ENCODE measurements around the gene MAPT. TPM values are rescaled to one million over a fixed set of nuclear protein-coding genes. Genes with fewer than 3 reads are reported as not detected.

The MAPT gene
- total RNA-seq, 1 experiment from 2014 or later = 3.6 TPM

DNA sequence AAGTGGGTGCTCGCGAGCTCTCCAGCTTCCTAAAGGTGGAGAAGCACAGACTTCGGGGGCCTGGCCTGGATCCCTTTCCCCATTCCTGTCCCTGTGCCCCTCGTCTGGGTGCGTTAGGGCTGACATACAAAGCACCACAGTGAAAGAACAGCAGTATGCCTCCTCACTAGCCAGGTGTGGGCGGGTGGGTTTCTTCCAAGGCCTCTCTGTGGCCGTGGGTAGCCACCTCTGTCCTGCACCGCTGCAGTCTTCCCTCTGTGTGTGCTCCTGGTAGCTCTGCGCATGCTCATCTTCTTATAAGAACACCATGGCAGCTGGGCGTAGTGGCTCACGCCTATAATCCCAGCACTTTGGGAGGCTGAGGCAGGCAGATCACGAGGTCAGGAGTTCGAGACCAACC is 102.8 kb downstream of the MAPT start:
- H3K9me2 ChIP-seq (replicated peaks; ENCODE audit: low read length) = no peaks in the 10 kb centered on the region
- H3K4me3 ChIP-seq (ENCODE audit: low read length) = no peak overlapping the region
- no peaks in the 10 kb centered on the region for H3K4me1 ChIP-seq (ENCODE audit: insufficient read depth, low read length)
- no peak overlapping the region for H3K9ac ChIP-seq (ENCODE audit: low read length)
- intact Hi-C loops (cut with micrococcal nuclease) = no loop called here
- H3K79me2 ChIP-seq (ENCODE audit: low read length) = no peaks in the 10 kb centered on the region
- TF ChIP-seq EZH2phosphoT487 (IDR thresholded peaks at IDR 0.05; ENCODE audit: borderline replicate concordance, low read length) (no peak), EZH2 (IDR thresholded peaks at IDR 0.05; ENCODE audit: low read length, unreplicated experiment) (no peak)
- TF ChIP-seq, protein P1, sequence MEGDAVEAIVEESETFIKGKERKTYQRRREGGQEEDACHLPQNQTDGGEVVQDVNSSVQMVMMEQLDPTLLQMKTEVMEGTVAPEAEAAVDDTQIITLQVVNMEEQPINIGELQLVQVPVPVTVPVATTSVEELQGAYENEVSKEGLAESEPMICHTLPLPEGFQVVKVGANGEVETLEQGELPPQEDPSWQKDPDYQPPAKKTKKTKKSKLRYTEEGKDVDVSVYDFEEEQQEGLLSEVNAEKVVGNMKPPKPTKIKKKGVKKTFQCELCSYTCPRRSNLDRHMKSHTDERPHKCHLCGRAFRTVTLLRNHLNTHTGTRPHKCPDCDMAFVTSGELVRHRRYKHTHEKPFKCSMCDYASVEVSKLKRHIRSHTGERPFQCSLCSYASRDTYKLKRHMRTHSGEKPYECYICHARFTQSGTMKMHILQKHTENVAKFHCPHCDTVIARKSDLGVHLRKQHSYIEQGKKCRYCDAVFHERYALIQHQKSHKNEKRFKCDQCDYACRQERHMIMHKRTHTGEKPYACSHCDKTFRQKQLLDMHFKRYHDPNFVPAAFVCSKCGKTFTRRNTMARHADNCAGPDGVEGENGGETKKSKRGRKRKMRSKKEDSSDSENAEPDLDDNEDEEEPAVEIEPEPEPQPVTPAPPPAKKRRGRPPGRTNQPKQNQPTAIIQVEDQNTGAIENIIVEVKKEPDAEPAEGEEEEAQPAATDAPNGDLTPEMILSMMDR (conservative IDR thresholded peaks at IDR 0.05; ENCODE audit: low read depth, low read length) = no peak
- H3K36me3 ChIP-seq (ENCODE audit: low read depth, low read length) = no peaks in the 10 kb centered on the region
- DNase-seq = no peak
- no peak overlapping the region for H3K27ac ChIP-seq (ENCODE audit: low read length)
- H3K4me2 ChIP-seq (ENCODE audit: low read length) = no peak overlapping the region
- no peak for ATAC-seq
- CTCF ChIA-PET = no interaction called here
- H2AFZ ChIP-seq (ENCODE audit: low read length) = no peak overlapping the region
- no peaks in the 10 kb centered on the region for H4K20me1 ChIP-seq (ENCODE audit: low read length)
- no peaks in the 10 kb centered on the region for H3F3A ChIP-seq (ENCODE audit: low read length, unreplicated experiment)
- BruUV-seq (replicated peaks) = no TSS peak
- POLR2A ChIA-PET (ENCODE audit: unreplicated experiment) = no interaction called here
- no peaks in the 10 kb centered on the region for H3K9me3 ChIP-seq (ENCODE audit: low read length)
- no peaks in the 10 kb centered on the region for H3K27me3 ChIP-seq (ENCODE audit: low read length)

DNA sequence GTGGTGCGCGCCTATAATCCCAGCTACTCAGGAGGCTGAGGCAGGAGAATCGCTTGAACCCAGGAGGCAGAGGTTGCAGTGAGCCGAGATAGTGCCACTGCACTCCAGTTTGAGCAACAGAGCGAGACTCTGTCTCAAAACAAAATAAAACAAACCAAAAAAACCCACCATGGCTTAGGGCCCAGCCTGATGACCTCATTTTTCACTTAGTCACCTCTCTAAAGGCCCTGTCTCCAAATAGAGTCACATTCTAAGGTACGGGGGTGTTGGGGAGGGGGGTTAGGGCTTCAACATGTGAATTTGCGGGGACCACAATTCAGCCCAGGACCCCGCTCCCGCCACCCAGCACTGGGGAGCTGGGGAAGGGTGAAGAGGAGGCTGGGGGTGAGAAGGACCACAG is 103.3 kb downstream of the MAPT start:
- ChIA-PET CTCF (no interaction called here), POLR2A (ENCODE audit: unreplicated experiment) (no interaction called here)
- TF ChIP-seq, protein P1 (conservative IDR thresholded peaks at IDR 0.05; ENCODE audit: low read depth, low read length) = no peak
- TF ChIP-seq EZH2 (IDR thresholded peaks at IDR 0.05; ENCODE audit: low read length, unreplicated experiment) (no peak), EZH2phosphoT487 (IDR thresholded peaks at IDR 0.05; ENCODE audit: borderline replicate concordance, low read length) (no peak)
- intact Hi-C loops (cut with micrococcal nuclease) = no loop called here
- peak; percentile 36 for DNase-seq
- Histone ChIP-seq H3K9me3 (ENCODE audit: low read length) (no peaks in the 10 kb centered on the region), H2AFZ (ENCODE audit: low read length) (no peak overlapping the region), H3K79me2 (ENCODE audit: low read length) (no peaks in the 10 kb centered on the region), H3K27ac (ENCODE audit: low read length) (no peak overlapping the region), H3K4me3 (ENCODE audit: low read length) (no peak overlapping the region), H3K9ac (ENCODE audit: low read length) (no peak overlapping the region), H3K9me2 (replicated peaks; ENCODE audit: low read length) (no peaks in the 10 kb centered on the region), H4K20me1 (ENCODE audit: low read length) (no peaks in the 10 kb centered on the region), H3K36me3 (ENCODE audit: low read depth, low read length) (no peaks in the 10 kb centered on the region), H3F3A (ENCODE audit: low read length, unreplicated experiment) (no peaks in the 10 kb centered on the region), H3K4me1 (ENCODE audit: insufficient read depth, low read length) (no peaks in the 10 kb centered on the region), H3K27me3 (ENCODE audit: low read length) (no peaks in the 10 kb centered on the region), H3K4me2 (ENCODE audit: low read length) (no peak overlapping the region)
- ATAC-seq = 0 out of 2 replicates have a peak, but pooled peaks have one; percentile 19
- BruUV-seq (replicated peaks) = no TSS peak

DNA sequence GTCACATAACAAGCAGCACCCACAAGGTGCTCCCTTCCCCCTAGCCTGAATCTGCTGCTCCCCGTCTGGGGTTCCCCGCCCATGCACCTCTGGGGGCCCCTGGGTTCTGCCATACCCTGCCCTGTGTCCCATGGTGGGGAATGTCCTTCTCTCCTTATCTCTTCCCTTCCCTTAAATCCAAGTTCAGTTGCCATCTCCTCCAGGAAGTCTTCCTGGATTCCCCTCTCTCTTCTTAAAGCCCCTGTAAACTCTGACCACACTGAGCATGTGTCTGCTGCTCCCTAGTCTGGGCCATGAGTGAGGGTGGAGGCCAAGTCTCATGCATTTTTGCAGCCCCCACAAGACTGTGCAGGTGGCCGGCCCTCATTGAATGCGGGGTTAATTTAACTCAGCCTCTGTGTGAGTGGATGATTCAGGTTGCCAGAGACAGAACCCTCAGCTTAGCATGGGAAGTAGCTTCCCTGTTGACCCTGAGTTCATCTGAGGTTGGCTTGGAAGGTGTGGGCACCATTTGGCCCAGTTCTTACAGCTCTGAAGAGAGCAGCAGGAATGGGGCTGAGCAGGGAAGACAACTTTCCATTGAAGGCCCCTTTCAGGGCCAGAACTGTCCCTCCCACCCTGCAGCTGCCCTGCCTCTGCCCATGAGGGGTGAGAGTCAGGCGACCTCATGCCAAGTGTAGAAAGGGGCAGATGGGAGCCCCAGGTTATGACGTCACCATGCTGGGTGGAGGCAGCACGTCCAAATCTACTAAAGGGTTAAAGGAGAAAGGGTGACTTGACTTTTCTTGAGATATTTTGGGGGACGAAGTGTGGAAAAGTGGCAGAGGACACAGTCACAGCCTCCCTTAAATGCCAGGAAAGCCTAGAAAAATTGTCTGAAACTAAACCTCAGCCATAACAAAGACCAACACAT is 104.9 kb downstream of the MAPT start, which contains the start of gene STH:
STH (plus strand) TSS at position 264 of the 913 bp plus-strand sequence; CDS start at position 294, 30 bp downstream.
- Histone ChIP-seq H3K4me3 (ENCODE audit: low read length) (no peak within 1 kb of the TSS), H3K79me2 (ENCODE audit: low read length) (no peaks in the 10 kb centered on the region), H3K27ac (ENCODE audit: low read length) (no peak within 1 kb of the TSS), H3K4me1 (ENCODE audit: insufficient read depth, low read length) (peaks cover 9% of the 10 kb centered on the region), H3K27me3 (ENCODE audit: low read length) (no peaks in the 10 kb centered on the region), H3K4me2 (ENCODE audit: low read length) (no peak within 1 kb of the TSS), H2AFZ (ENCODE audit: low read length) (no peak within 1 kb of the TSS), H3K36me3 (ENCODE audit: low read depth, low read length) (no peaks in the 10 kb centered on the region), H3F3A (ENCODE audit: low read length, unreplicated experiment) (no peaks in the 10 kb centered on the region), H3K9me3 (ENCODE audit: low read length) (no peaks in the 10 kb centered on the region), H4K20me1 (ENCODE audit: low read length) (no peaks in the 10 kb centered on the region), H3K9me2 (replicated peaks; ENCODE audit: low read length) (no peaks in the 10 kb centered on the region), H3K9ac (ENCODE audit: low read length) (no peak within 1 kb of the TSS)
- no TSS peak for BruUV-seq (replicated peaks)
- ChIA-PET CTCF (interaction anchor here (0.6 kb wide), 1 partner anchor 50 kb away, joined by 4 read pairs; no protein-coding TSS in a partner anchor), POLR2A (ENCODE audit: unreplicated experiment) (interaction anchor here (0.5 kb wide), 1 partner anchor 72 kb away, joined by 10 read pairs; no protein-coding TSS in a partner anchor)
- ATAC-seq = no peak
- intact Hi-C loops (cut with micrococcal nuclease) = no loop called here
- TF ChIP-seq, protein P1 (conservative IDR thresholded peaks at IDR 0.05; ENCODE audit: low read depth, low read length) = no peak
- no peak for TF ChIP-seq EZH2 (IDR thresholded peaks at IDR 0.05; ENCODE audit: low read length, unreplicated experiment)
- TF ChIP-seq EZH2phosphoT487 (IDR thresholded peaks at IDR 0.05; ENCODE audit: borderline replicate concordance, low read length) = no peak
- no peak for DNase-seq

Measured in PC-3 (cell line).